ENCODE results near the gene LEO1. TPM values are rescaled to one million over a fixed set of nuclear protein-coding genes. Genes with fewer than 3 reads are reported as not detected.

The LEO1 gene
- total and polyA plus RNA-seq, 2 of the 13 experiments (the other 11 are each of a cell fraction or from before 2014, with no cell fraction given): 17.0 to 60.3 TPM

GRCh38 chr15:51971375-51972133 is at the start of gene LEO1 (continued):
- TF ChIP-seq, protein P1, sequence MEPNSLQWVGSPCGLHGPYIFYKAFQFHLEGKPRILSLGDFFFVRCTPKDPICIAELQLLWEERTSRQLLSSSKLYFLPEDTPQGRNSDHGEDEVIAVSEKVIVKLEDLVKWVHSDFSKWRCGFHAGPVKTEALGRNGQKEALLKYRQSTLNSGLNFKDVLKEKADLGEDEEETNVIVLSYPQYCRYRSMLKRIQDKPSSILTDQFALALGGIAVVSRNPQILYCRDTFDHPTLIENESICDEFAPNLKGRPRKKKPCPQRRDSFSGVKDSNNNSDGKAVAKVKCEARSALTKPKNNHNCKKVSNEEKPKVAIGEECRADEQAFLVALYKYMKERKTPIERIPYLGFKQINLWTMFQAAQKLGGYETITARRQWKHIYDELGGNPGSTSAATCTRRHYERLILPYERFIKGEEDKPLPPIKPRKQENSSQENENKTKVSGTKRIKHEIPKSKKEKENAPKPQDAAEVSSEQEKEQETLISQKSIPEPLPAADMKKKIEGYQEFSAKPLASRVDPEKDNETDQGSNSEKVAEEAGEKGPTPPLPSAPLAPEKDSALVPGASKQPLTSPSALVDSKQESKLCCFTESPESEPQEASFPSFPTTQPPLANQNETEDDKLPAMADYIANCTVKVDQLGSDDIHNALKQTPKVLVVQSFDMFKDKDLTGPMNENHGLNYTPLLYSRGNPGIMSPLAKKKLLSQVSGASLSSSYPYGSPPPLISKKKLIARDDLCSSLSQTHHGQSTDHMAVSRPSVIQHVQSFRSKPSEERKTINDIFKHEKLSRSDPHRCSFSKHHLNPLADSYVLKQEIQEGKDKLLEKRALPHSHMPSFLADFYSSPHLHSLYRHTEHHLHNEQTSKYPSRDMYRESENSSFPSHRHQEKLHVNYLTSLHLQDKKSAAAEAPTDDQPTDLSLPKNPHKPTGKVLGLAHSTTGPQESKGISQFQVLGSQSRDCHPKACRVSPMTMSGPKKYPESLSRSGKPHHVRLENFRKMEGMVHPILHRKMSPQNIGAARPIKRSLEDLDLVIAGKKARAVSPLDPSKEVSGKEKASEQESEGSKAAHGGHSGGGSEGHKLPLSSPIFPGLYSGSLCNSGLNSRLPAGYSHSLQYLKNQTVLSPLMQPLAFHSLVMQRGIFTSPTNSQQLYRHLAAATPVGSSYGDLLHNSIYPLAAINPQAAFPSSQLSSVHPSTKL (CRISPR knock-in tag; IDR thresholded peaks at IDR 0.05): peak; percentile 44; the same call in 1 of the 2 replicates
- TF ChIP-seq MIER2 (CRISPR knock-in tag; IDR thresholded peaks at IDR 0.05) (no peak), KLF16 (CRISPR knock-in tag; IDR thresholded peaks at IDR 0.05) (peak in 1 of 2 experiments; percentile 49; a peak in 1 of 4 replicates), ZNF766 (CRISPR knock-in tag; IDR thresholded peaks at IDR 0.05; ENCODE audit: borderline replicate concordance) (peak; percentile 81), HOXA3 (CRISPR knock-in tag; IDR thresholded peaks at IDR 0.05) (peak; percentile 83), DNMT1 (CRISPR knock-in tag; IDR thresholded peaks at IDR 0.05) (0 out of 2 replicates have a peak, but pooled peaks have one; percentile 17), ZNF34 (CRISPR knock-in tag; IDR thresholded peaks at IDR 0.05; ENCODE audit: borderline replicate concordance) (0 out of 2 replicates have a peak, but pooled peaks have one; percentile 47), MNT (IDR thresholded peaks at IDR 0.05) (no peak), ZMAT5 (CRISPR knock-in tag; IDR thresholded peaks at IDR 0.05; ENCODE audit: borderline replicate concordance, low read depth) (no peak), KDM2A (CRISPR knock-in tag; IDR thresholded peaks at IDR 0.05; ENCODE audit: borderline replicate concordance, low read depth) (peak; percentile 89; the same call in 1 of the 2 replicates), NFIC (IDR thresholded peaks at IDR 0.05; ENCODE audit: low read length) (no peak), KLF15 (CRISPR knock-in tag; IDR thresholded peaks at IDR 0.05; ENCODE audit: borderline replicate concordance) (peak; percentile 72; the same call in 1 of the 2 replicates), NONO (IDR thresholded peaks at IDR 0.05) (no peak), NONO (CRISPR knock-in tag; conservative IDR thresholded peaks at IDR 0.05) (peak; percentile 67), IKZF1 (IDR thresholded peaks at IDR 0.05) (no peak), NR2F2 (IDR thresholded peaks at IDR 0.05; ENCODE audit: borderline replicate concordance, low read depth) (0 out of 2 replicates have a peak, but pooled peaks have one; percentile 23), NFIB (CRISPR knock-in tag; IDR thresholded peaks at IDR 0.05; ENCODE audit: borderline replicate concordance) (no peak), TCF7 (IDR thresholded peaks at IDR 0.05; ENCODE audit: low read depth) (no peak), KLF11 (CRISPR knock-in tag; IDR thresholded peaks at IDR 0.05) (0 out of 2 replicates have a peak, but pooled peaks have one; percentile 52), ZNF12 (CRISPR knock-in tag; IDR thresholded peaks at IDR 0.05) (no peak; the same call in 1 of the 2 replicates)

Measured in HepG2 (cell line).